NCI-H345 (cell line): ENCODE measurements around the gene SLC35F1.
"Not testable (repeated sequence)": the region's sequence is repeated elsewhere in the genome, so short reads cannot be mapped to it uniquely, and the experiment has no call there.

Experiments
- DNase-seq: peaks from one replicate; lab custom pipeline; 2025; lab: John Stamatoyannopoulos, UW

SLC35F1 gene

DNA sequence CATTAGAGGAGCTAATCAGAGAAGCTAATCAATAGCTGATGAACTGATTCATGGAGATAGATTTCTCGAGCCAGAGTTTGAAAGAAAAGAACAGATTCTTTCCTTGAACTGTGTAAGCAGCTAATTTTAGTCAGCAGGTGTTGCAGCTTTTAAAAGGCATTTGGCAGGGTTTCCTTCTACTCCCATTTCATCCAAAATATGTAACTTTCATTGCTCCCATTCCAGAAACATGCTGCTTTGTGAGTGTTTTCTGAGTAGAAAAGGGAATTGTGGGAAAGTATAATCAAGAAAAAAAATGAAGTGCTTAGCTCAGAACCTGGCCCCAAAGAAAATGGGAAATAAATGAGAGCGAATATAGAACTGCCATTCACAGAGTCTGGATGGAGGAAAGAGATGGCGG is 20.8 kb downstream of the SLC35F1 start:
- DNase-seq = no peak

DNA sequence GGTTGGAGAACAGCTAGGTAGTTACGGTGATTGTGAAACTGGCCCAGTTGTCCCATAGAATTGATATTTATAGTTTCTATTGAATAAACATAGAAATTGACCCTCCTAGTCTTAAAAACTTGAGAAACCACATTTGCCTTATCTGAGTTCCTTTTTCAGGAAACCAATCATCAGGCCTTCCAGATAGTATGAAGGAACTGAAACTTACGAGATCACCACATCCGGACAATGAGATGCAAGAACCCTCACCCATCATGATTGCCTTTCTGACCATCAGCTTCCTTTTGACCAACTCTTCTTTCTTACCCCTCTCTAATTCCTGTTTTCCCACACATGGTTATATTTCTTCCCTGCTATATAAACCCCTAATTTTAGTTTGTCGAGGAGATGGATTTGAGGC is 21.8 kb downstream of the SLC35F1 start:
- no peak for DNase-seq

DNA sequence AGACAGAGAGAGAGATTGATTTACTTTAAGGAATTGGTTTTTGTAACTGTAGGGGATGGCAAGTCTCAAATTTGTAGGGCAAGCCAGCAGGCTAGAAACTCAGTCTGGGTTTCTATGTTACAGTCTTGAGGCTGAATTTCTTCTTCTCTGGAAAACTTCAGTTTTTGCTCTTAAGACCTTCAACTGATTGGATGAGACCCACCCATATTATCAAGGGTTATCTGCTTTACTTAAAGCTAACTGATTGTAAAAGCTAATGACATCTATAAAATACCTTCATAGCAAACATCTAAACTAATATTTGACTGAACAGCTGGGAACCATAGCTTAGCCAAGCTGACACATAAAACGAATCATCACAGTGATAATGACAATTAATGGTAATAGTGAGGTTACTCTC is 22.4 kb downstream of the SLC35F1 start:
- no peak for DNase-seq

DNA sequence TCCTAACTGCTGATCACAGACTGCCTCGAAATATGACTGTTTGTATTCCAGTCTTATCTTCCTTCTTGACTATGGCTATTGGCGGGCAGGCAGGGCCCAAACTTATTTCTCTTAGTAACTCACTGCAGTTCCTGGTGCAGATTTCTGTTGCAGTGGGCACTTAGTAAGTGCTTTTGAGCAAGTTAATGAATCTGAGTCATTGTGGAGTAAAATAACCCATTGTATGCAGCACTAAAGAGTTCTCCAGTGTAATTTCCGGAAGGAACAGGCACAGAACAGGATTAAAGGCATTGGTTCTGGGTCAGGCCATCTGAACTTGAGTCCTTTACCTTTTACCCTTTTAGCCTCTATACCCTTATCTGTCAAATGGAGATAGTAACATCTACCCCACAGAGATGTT is 23.6 kb downstream of the SLC35F1 start:
- no peak for DNase-seq

- no peak for DNase-seq
These were observed 24.9 kb downstream of the SLC35F1 start for GRCh38 chr6:117932001-117932400.

DNA sequence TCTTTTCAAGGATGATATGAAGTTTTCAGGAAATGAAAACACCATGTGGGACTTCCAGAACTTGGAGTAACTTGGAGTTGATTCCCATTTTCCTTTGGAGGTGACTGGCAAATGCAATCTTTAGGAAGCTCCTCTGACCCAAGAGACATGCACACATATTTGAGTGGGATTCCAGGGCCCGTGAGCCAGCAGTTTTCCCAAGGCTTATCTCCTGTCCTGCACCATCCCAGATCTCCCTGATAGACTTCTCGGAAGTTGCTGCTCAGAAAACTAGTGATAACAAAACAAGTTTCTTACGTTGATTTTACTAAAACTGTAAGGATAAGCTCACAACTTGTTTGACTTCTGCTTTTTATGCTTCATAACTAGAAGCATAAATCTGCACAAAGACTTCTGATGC is 25.6 kb downstream of the SLC35F1 start:
- DNase-seq = no peak

GRCh38 chr6:117933471-117933870 is 26.4 kb downstream of the SLC35F1 start:
- no peak for DNase-seq

DNA sequence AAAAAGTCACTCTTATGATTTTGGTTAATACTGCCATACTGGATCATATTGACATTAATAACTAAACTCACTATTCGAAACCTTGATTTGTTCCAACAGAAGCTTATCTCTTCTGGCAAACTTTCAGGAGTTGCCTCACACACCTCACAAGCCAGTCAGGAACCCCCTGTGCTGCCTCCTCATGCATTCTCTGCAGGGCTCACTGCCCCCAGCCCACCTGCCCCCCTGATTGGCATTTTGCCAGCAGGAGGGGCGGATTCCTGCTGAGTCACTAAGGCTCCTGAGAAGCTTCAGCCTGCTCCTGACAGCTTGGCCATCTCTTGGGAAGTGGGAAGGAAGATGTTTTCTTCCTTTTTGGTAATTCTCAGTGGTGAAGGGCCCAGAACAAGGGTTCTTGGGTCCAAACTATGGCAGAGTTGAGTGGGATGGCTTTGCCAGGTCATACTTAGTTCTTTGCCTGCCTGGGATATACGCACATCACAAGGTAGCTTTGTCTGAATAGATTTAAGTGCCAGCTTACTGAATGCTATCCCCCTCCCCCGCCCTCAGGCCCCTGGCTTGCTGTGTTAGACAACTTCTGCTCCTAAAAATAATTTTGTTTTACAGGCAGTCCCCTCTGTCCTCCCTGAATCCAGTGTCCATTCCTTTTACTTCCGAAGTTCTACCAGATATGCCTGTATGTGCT is 31.4 kb downstream of the SLC35F1 start:
- peak; percentile 13 for DNase-seq

GRCh38 chr6:117947234-117947633 is 40.2 kb downstream of the SLC35F1 start:
- DNase-seq = no peak

GRCh38 chr6:117951783-117952182 is 44.7 kb downstream of the SLC35F1 start:
- no peak for DNase-seq

GRCh38 chr6:117955684-117956256 is 48.7 kb downstream of the SLC35F1 start:
- DNase-seq = no peak

- no peak for DNase-seq
These were observed 49.3 kb downstream of the SLC35F1 start for GRCh38 chr6:117956386-117956785.

GRCh38 chr6:117958536-117958935 is 51.5 kb downstream of the SLC35F1 start:
- no peak for DNase-seq

GRCh38 chr6:117960877-117961276 is 53.8 kb downstream of the SLC35F1 start:
- no peak for DNase-seq

DNA sequence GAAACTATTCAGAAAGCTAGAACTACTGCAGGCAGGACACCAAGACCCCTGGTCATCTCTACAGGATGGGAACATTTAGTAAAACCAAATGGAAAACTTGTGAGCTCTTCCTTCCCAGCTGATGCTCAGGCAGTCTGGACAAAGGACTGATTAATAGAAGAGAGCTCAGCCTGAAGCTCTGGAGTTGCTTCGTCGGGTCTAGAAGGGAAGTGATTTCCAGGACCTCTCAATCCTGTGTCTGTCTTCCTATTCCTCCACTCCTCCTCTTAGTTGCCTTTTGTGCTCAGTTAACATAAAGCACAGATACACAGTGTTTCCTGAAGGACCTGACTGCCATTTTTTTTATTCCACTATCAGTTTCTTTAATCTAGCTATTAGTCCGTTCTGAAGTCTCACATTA is 54.2 kb downstream of the SLC35F1 start:
- no peak for DNase-seq

- not testable (repeated sequence) for DNase-seq
These were observed 58.7 kb downstream of the SLC35F1 start for GRCh38 chr6:117965763-117966162.

DNA sequence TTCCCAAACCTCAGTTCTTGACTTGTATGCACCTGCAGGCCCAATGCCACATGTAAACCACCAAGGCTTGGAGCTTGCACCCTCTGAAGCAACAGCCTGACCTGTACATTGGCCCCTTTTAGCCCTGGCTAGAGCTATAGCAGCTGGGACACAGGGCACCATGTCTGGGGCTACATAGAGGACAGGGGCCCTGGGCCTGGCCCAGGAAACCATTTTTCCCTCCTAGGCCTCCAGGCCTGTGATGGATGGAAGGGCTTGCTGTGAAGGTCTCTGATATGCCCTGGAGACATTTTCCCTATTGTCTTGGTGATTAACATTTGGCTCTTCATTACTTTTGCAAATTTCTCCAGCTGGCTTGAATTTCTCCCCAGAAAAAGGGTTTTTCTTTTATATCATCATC is 64.6 kb downstream of the SLC35F1 start:
- DNase-seq = no peak

- DNase-seq = no peak
These were observed 68.0 kb downstream of the SLC35F1 start for GRCh38 chr6:117974914-117975627.

- peak; percentile 70 for DNase-seq
These were observed 69.1 kb downstream of the SLC35F1 start for GRCh38 chr6:117976030-117976651.

- DNase-seq = no peak
These were observed 78.9 kb downstream of the SLC35F1 start for GRCh38 chr6:117985916-117986315.

- no peak for DNase-seq
These were observed 79.3 kb downstream of the SLC35F1 start for GRCh38 chr6:117986396-117986795.

- DNase-seq = no peak
These were observed 82.0 kb downstream of the SLC35F1 start for GRCh38 chr6:117989086-117989485.

- no peak for DNase-seq
These were observed 83.1 kb downstream of the SLC35F1 start for GRCh38 chr6:117990151-117990550.
